AML-193 (cell line): ENCODE results near the gene TEX48.

Experiments used
- DNase-seq, 2 experiments: peaks; one replicate each; lab custom pipeline; 2025; lab: John Stamatoyannopoulos, UW

The TEX48 gene

GRCh38 chr9:114666851-114667250 lies 15.1 kb downstream of the TEX48 start:
- DNase-seq = no peak

DNA sequence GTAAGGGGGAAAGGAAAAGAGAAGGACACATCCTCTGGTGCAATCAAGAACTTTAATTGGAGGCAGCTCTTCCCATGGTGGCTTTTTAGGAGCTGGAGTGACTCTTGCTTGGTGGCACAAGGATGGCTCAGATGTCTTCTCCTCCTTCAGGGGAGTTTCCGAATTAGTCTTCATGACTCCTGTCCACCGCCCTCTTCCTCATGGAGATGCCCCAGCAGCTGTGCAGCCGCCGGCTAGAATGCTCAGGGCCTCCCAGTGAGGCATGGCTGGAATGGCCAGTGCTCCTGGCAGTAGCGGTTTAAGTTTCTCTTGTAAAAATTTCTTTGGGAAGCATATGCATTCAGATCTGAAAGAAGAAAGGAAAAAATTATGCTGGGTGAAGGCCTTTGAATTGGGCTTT lies 15.6 kb downstream of the TEX48 start:
- DNase-seq = no peak

DNA sequence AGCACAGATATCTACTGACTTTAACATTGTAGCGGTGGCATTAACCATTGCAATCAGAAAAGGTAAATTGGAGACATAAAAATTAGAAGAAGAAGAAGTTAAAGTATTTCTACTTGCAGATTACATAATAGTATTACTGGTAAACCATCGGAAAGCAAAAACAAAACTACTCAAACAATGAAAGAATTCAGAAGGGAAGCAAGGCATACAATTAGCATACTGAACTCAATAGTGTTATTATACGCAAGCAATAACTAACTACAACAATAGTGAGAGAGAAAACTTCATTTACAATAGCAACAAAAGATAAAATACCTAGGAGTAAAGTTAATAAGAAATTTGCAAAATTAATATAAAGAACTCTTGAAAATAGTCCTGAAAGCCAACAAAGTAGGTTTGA lies 17.8 kb downstream of the TEX48 start:
- DNase-seq = no peak

GRCh38 chr9:114662081-114662989 lies 19.7 kb downstream of the TEX48 start:
- peak in 1 of 2 experiments; percentile 27 for DNase-seq

DNA sequence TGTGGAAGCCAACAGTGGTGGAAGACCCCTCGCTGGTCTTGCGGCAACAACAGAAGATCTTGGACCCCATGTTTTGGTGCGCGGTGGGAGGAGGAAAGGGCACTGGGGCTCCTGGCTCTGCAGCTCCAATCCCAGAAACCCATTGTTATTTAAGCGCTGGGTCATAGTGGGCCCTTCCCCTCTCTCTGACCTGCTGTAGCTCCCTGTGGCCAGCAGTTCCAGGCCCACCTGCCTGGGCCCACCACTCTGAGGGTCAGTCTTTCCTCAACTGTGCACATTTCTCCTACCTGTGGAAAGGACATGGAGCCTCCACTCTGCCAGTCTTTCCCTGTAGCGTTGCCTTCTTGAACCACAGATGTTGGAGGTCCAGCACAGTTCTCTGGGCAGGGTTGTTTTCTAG lies 24.3 kb downstream of the TEX48 start, which contains the start of gene TEX53:
TSS of gene TEX53 (minus strand) at position 101 of the 400 bp plus-strand sequence. CDS start at position 70, 31 bp downstream.
- DNase-seq = no peak

- DNase-seq = no peak
Measured at GRCh38 chr9:114656301-114656700, 25.7 kb downstream of the TEX48 start.

DNA sequence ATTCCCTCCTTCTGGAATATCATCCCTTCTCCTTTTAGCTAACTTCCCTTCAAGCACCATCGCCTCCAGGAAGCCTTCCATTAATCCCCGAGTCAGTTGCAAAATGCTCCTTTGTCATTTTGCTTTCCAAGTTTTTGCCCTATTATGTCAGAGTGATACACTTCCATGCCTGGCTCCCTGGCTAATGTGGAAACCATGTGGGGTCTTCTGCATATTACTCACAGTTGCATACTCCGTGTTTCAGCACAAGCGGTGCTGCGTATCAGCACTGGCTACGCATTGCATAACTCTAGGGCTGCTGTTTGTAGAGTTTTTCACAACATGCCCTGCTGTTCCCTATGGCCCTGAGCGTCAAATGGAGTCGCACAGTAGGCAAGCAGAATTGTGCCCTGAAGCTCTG lies 26.3 kb downstream of the TEX48 start:
- no peak for DNase-seq

DNA sequence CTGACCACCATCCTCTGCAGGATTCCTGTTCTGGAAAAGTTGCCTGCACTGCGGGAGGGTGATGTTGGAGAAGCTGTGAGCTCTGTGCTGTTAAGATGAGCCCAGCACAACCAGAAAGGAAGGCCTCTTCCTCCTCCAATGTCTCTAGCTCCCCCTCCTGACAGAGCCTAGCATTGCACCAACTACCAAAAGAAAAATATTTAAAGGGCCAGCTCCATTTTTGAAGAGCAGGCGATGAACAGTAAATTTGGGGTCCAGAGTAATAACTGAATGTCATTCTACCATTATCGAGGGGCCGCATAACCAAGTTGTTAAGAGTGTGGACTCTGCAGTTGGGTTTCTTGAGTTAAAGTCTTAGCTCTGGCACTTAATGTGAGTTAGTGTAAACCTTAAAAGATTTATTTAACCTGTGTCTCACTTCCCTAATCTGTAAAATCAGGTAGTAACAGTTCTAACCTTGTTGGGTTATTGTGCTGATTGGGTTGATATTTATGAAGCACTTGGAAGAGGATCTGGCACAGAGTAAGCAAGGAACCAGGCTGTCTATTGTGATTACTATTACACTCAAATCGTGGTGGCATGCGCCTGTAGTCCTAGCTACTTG lies 28.3 kb downstream of the TEX48 start:
- DNase-seq = peak; percentile 65 to 67

DNA sequence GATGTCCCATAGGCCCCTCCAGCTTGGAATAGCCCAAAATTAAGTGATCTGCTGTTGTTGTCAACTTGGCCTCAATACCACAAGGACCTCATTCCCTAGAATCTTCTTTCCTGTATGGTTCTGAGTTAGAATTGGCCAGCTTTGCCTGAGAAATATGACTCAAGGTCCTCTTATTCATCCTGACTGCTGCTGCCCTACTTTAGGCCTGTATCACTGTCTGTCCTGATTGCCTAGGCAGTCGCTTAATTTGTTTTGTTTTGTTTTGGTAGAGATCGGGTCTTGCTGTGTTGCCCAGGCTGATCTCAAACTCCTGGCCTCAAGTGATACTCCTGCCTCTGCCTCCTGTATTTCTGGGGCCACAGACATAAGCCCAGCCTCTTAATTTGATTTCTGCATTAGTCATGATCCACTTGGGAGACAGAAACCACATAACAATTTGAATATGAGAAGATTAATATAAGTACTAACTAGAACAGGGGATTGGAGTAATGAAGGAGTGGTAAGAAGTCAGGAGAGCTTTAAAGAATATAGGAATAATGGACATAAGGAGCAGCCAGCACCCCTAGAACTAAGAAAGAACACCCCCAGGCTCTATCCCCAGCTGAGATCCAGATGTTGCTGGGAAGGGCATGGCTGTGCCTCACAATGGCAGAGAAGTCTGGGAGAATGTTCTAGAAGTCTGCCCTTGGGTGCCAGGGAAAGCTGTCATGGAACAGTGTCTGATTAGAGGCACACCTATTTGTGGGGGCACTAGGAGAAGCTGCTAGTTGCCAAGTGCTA lies 29.0 kb downstream of the TEX48 start:
- DNase-seq = no peak

DNA sequence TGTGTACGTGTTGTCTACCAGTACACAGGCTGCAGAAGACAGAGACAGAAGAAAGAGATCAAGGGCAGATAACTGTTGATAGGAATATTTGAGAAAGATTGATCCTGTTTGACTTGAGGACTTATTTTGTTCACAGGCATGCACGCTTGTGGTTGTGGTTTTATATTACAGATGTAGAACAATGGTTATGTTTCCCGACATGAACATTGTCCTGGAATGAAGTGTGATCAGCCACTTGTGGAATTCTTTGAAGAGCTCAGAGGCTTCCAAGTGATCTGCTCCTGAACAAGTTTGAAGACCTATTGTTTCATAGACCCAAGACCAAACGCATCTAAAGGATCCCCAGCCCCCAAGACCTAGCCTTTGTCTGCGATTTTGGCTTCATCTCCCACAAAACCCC lies 38.1 kb downstream of the TEX48 start:
- no peak for DNase-seq

- no peak for DNase-seq
Measured at GRCh38 chr9:114643001-114643400, 39.0 kb downstream of the TEX48 start.

DNA sequence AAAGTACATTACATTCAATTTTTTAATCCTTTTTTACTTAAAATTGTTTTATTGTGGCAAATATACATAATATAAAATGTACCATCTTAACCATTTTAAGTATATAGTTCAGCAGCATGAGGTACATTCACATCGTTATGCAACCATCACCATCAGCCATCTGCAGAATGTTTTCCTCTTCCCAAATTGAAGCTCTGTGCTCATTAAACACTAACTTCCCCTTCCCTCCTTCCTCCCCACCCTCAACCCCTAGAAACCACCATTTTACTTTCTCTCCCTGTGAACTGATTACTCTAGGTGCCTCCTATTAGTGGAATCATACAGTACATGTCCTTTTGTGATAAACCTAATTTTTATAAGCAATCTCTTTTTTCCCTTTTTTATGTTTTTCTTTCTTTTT lies 40.0 kb downstream of the TEX48 start:
- DNase-seq = peak; percentile 65 to 78

DNA sequence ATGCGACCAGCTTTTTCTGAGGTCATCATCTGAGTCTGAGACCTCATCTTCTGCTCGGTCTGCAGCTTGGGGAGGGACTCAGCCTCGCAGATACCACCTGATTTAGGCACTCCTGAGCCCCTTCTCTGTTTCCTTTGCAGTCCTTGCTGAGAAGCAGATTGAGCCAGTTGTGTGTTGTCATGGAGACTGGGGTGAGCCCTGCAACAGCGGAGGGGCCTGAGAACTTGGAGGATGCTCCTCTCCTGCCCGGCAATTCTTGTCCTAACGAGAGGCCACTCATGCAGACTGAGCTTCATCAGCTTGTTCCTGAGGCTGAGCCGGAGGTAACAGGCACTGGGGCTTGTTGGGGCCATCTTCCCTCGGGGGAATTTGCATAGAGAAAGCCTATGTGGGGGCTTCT lies 43.6 kb downstream of the TEX48 start:
- DNase-seq = no peak

DNA sequence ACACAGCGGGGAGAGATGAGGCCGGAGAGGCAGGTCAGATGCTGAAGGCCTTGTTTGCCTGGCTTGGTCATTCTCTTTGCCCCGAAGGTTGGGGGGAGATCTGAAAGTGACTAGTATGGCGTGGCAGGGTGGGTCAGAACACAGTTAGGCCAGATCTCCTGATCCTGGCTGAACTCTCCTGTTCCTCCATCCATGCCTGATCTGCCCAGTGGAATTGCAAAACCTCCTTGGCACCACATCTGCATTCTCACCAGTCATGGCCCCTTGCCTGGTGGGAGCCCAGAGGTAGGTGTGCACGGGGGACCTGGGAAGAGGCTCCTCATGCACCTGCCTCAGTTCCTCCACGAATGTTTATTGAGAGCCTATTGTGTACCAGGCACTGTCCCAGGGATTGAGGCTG lies 47.6 kb downstream of the TEX48 start:
- no peak for DNase-seq

DNA sequence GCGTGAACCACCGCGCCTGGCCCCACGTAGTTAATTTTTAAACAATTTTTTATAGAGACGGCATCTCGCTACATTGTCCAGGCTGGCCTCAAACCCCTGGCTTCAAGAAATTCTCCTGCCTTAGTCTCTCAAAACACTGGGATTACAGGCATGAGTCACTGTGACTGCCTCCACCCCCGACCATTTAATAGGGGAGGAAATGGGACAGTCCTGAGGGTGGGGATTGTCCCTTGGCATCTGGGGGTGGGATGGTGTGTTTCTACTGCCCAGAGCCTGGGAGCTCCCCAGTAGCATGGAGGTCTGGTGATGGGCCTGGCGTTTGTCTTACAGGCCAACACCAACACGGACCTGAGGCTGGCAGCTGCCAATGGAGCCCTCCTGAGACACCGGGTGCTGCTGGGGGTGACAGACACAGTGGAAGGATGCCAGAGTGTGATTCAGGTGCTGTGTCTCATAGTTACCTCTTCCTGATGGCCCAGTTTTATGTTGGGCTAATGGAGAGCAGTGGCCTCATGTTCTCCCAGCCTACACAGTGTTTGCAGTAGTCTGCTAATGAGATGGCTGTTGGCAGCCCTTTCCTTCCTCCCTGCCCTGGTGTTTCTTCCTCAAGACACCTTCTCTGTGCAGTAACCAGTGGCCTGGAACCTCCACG lies 48.4 kb downstream of the TEX48 start:
- DNase-seq = no peak

- no peak for DNase-seq
Measured at GRCh38 chr9:114631166-114631565, 50.8 kb downstream of the TEX48 start.

DNA sequence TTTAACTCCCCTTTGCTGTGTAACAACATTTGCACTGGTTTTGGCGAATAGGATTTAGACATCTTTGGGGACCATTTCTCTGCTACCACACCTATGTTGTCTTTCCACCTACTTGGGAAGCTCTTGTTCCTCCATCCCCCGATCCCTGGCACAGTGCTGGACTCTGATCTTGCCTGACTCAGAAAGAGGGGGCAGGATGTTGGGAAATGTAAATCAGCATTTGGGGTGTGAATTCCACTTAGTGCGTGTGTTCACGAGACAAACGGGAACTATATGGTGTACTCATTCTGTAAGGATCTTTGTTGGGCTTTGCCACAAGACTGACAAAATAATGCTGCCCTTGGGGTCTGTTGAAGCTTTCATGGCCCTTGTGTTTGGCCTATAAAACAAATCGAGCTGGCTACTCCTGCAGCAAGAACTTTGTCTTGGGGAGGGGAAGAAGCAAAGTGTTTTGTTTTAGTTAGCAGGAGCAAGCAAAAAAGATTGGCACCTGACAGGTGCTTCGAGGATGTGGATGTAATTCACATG lies 52.4 kb downstream of the TEX48 start:
- DNase-seq = no peak

DNA sequence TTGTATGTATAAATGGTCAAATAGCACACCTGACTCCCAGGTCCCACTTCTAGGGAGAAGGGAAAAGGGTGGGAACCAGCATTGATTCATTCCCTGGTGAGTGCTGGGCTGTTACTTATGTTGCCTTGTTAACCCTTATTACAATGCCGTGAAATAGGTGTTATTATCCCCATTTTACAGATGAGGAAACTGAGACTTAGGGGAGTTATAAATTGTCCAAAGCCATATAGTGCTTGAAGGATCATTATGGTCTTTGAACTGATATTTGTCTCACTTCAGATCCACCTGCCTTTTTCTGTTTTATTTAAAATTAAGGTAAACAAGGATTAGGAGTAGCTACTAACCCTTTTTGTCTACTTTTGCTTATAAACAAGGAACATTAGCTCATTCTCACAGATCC lies 54.4 kb downstream of the TEX48 start:
- no peak for DNase-seq

DNA sequence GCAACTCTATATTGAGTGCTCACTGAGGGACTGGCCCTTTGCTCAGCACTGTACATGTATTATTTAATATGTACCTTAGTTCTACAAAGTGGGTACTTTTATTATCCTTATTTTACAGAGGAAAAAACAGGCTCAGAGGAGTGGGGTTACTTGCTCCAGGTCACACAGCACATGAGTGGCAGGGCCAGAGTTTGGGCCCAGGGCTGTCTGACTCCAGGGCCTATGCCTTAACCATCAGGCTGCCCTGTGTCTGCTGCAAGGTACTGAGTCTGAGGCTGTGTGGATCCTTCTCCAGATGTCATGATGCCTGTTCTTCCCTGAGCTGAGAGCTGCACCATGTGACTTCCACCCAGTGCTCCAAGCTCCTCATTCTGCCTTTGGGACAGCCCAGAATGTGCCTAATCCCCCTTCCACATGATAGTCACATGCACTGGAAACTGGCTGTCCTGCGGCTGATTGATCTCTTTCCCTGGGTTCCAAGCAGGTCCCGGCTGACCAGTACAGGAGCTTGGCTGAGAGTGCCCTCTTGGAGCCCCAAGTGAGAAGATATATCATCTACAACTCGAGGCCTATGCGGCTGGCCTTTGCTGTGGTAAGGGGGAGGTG lies 55.5 kb downstream of the TEX48 start:
- DNase-seq = no peak

DNA sequence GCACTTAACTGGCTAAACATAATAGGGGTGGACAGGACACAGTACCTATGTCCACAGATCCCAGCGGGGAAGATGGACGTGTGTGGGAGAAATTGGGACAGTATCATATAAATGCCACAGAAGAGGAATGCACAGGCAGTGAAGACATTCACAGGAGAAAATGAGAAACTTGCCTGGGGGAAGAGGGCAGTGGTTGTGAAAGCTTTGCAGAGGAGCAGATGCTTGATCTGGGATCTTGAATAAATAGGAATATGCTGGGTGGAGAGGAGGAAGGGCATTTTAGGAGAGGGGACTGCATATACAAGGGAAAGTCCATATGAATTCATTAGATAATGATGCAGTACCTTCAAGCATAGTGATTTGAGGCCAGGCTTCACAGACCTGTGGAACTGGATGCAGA lies 57.3 kb downstream of the TEX48 start:
- DNase-seq = no peak

DNA sequence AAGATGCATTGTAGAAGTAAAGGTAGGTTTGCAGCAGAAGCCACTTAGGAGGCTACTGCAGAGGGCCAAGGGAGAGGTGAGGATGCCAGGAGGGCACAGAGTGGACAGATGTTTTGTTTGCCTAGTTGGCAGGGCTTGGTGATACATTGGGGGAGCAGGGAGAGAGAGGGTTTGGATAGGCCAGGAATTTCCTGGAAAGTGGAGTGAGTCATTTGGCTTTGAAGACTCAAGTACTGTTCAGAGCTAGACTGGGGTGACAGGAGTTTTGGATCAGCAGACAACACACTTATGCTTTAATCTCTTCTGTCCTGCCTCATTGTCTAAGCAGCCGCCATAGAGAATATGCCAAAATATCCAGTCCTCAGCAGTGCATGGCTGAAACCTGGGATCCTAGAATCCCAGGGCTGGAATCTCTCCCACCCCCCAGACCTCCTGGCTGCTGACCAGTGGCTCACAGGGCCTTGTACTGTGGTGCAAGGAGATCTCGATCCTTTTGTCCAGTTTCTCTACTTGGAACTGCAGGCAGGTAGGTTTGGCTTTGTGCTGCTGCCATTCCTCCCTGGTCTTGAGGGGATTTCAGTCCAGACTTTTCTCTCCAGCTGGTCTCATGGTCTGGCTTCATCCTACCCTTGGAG lies 59.9 kb downstream of the TEX48 start:
- no peak for DNase-seq
